Stimulated activated naive CD4-positive, alpha-beta T cell treated with Interleukin-2 at 50 U/mL for 16 hours (primary cell): ENCODE results near the gene AFAP1L2.

Experiments
- DNase-seq: peaks from one replicate; lab custom pipeline; 2025; lab: John Stamatoyannopoulos, UW

Gene AFAP1L2

GRCh38 chr10:114288424-114289095 is 115.7 kb downstream of the AFAP1L2 start:
- no peak for DNase-seq

GRCh38 chr10:114286921-114287320 is 117.4 kb downstream of the AFAP1L2 start:
- DNase-seq, result no peak

GRCh38 chr10:114285961-114286441 is 118.3 kb downstream of the AFAP1L2 start:
- DNase-seq, result no peak

GRCh38 chr10:114284346-114285071 is 119.8 kb downstream of the AFAP1L2 start:
- no peak for DNase-seq

GRCh38 chr10:114283535-114284234 is 120.6 kb downstream of the AFAP1L2 start:
- no peak for DNase-seq

- no peak for DNase-seq
Measured at GRCh38 chr10:114283091-114283490, 121.2 kb downstream of the AFAP1L2 start.

- no peak for DNase-seq
Measured at GRCh38 chr10:114282526-114282925, 121.8 kb downstream of the AFAP1L2 start.

- DNase-seq, result no peak
Measured at GRCh38 chr10:114281461-114281860, 122.8 kb downstream of the AFAP1L2 start.

GRCh38 chr10:114281006-114281405 is 123.3 kb downstream of the AFAP1L2 start:
- DNase-seq, result no peak

GRCh38 chr10:114279901-114280644 is 124.2 kb downstream of the AFAP1L2 start:
- DNase-seq, result no peak

- no peak for DNase-seq
Measured at GRCh38 chr10:114279289-114279688, 125.0 kb downstream of the AFAP1L2 start.

- no peak for DNase-seq
Measured at GRCh38 chr10:114278884-114279191, 125.5 kb downstream of the AFAP1L2 start.

- DNase-seq, result no peak
Measured at GRCh38 chr10:114278140-114278883, 126.0 kb downstream of the AFAP1L2 start.

GRCh38 chr10:114276671-114277070 is 127.6 kb downstream of the AFAP1L2 start:
- no peak for DNase-seq

GRCh38 chr10:114276066-114276465 is 128.2 kb downstream of the AFAP1L2 start:
- no peak for DNase-seq

- no peak for DNase-seq
Measured at GRCh38 chr10:114274616-114275453, 129.5 kb downstream of the AFAP1L2 start.

GRCh38 chr10:114273910-114274309 is 130.4 kb downstream of the AFAP1L2 start:
- no peak for DNase-seq

- DNase-seq, result no peak
Measured at GRCh38 chr10:114272696-114273095, 131.6 kb downstream of the AFAP1L2 start.

- DNase-seq, result no peak
Measured at GRCh38 chr10:114271779-114272167, 132.5 kb downstream of the AFAP1L2 start.

- DNase-seq, result no peak
Measured at GRCh38 chr10:114271075-114271778, 133.1 kb downstream of the AFAP1L2 start.
